ENCODE results near the gene GALNT10. TPM values are rescaled to one million over a fixed set of nuclear protein-coding genes. Genes with fewer than 3 reads are reported as not detected.

Gene GALNT10
- total and polyA plus RNA-seq, 2 of the 4 experiments (the other 2 are of a cell fraction): 46.2 to 67.0 TPM

DNA sequence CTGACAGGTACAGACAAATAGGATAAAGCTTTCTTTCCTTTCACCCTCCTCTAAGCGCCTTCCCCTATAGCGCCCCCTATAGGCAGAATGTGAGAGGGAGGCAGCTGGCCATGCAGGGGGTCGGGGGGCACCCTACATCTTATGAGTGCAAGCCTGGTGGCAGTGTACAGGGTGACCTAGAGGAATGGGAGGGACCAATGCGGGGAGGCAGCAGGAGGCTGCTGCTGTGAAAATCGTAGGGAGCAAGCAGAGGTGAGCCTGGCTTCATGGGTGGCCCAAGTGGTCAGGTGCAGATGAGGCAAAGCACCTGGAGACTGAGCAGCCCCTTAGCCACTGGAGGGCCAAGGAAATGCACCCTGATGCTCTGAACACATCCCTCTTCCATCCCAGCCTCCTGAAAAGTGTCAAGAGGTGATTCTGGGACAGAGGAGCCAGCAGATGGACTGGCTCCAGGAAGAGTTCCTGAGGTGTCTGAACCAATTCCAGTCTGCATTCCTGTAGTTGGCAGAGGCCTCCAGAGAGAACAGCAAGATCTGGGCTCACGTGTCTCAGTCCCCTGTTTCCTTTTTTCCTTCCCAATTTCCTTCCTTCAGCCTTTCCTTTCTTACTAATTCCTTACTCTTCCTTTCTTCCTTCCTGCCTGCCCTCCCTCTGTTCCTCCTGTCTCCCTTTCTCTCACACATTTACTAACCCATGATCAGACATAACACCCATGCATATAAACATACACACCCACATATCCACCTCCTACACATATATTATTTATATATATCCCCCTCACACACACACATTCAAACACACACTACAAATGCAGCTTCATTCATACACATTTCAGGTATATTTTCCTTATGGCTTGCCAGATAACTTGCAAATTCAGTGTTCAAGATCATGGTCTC, 32.8 kb upstream of the GALNT10 start:
- H3K4me1 ChIP-seq (ENCODE audit: control insufficient read depth, insufficient read depth, low read length): no peaks in the 10 kb centered on the region
- dilution Hi-C loops (cut with HindIII; ENCODE audit: low sequenced_read_pairs, unreplicated experiment) (no loop called here), intact Hi-C loops (cut with micrococcal nuclease) (no loop called here), in situ Hi-C loops (cut with MboI; ENCODE audit: low sequenced_read_pairs) (no loop called here)
- H2AFZ ChIP-seq (replicated peaks; ENCODE audit: low read length, poor library complexity): no peak overlapping the region
- no peak overlapping the region for H2BK120ac ChIP-seq (ENCODE audit: low read depth, low read length)
- H2BK5ac ChIP-seq (ENCODE audit: low read depth, low read length, poor library complexity, severe bottlenecking): no peak overlapping the region
- 11% methylated on average over 3 of the region's 6 CpGs; no CpG with 5 or more reads in 1 of the 2 experiments for WGBS, 2 experiments (ENCODE audit: extremely low coverage in 2 of 2, insufficient read length in 1 of 2)
- H3K9ac ChIP-seq (ENCODE audit: low read depth, low read length): no peak overlapping the region
- H3K56ac ChIP-seq (ENCODE audit: extremely low read depth, insufficient read depth, low read length): no peak overlapping the region
- no peaks in the 10 kb centered on the region for H3K9me1 ChIP-seq (ENCODE audit: insufficient read depth, low read length)
- H2AK9ac ChIP-seq (replicated peaks; ENCODE audit: low read depth, low read length, poor library complexity): no peak overlapping the region
- H2BK20ac ChIP-seq (ENCODE audit: low read depth, low read length): no peak overlapping the region
- H4K20me1 ChIP-seq (ENCODE audit: insufficient read depth, low read length): no peaks in the 10 kb centered on the region
- H3K4me2 ChIP-seq (ENCODE audit: low read depth, low read length): no peak overlapping the region
- no peak overlapping the region for H3K27ac ChIP-seq (ENCODE audit: insufficient read depth, low read length)
- no peaks in the 10 kb centered on the region for H3K36me3 ChIP-seq (ENCODE audit: control insufficient read depth, insufficient read depth, low read length)
- no peak overlapping the region for H3K23ac ChIP-seq (ENCODE audit: low read depth, low read length)
- H4K5ac ChIP-seq (ENCODE audit: low read depth, low read length): no peak overlapping the region
- ATAC-seq (ENCODE audit: low read depth) (no peak), DNase-seq (no peak)
- H4K8ac ChIP-seq (ENCODE audit: low read depth in 2 of 2, low read length in 2 of 2): no peak overlapping the region
- no peak overlapping the region for H3K18ac ChIP-seq (ENCODE audit: low read depth, low read length)
- ChIA-PET POLR2A (ENCODE audit: unreplicated experiment) (no interaction called here), CTCF (interaction anchor here (0.9 to 1.4 kb wide), 2 partner anchors 13 to 18 kb away, joined by 3 to 4 read pairs; no protein-coding TSS in a partner anchor)
- H3K4ac ChIP-seq (ENCODE audit: low read depth, low read length): no peak overlapping the region
- no peaks in the 10 kb centered on the region for H3K79me1 ChIP-seq (ENCODE audit: low read depth in 1 of 2, low read length in 2 of 2)
- H2BK15ac ChIP-seq (ENCODE audit: low read depth, low read length): no peak overlapping the region
- TF ChIP-seq NFE2L2 (IDR thresholded peaks at IDR 0.05; ENCODE audit: low read depth, low read length): no peak
- no peak for TF ChIP-seq MXI1 (IDR thresholded peaks at IDR 0.05; ENCODE audit: borderline replicate concordance, low read depth, low read length)
- H4K91ac ChIP-seq (ENCODE audit: insufficient read depth, low read depth, low read length): no peak overlapping the region
- H3K4me3 ChIP-seq (ENCODE audit: insufficient read depth, low read depth, low read length): no peak overlapping the region
- H2AK5ac ChIP-seq (ENCODE audit: low read depth, low read length): no peak overlapping the region
- H3K27me3 ChIP-seq (ENCODE audit: control insufficient read depth, insufficient read depth, low read length): peaks cover 19% of the 10 kb centered on the region
- H3K14ac ChIP-seq (replicated peaks; ENCODE audit: low read depth, low read length): no peak overlapping the region
- H3K9me3 ChIP-seq (ENCODE audit: control insufficient read depth, insufficient read depth, low read length): no peaks in the 10 kb centered on the region
- BruUV-seq (replicated peaks): no TSS peak

All from IMR-90 (cell line).